SU-DHL-6 (cell line): ENCODE data around the gene TMIE.

Experiments
- H2AFZ ChIP-seq: fragments of 200-600 bp; sonication (generic); 2 replicates; pipeline ENCODE4 v1.6.1; 2014; ENCODE audit warnings: low read depth, mild to moderate bottlenecking, moderate library complexity, mixed read lengths, antibody characterized with exemption, low read length; ENCODE audit not compliant: severe bottlenecking
- H3F3A ChIP-seq: fragments of 200-600 bp; shearing (Covaris generic); 2 replicates; pipeline ENCODE4 v1.6.0; 2016; ENCODE audit warnings: antibody characterized with exemption, mild to moderate bottlenecking; ENCODE audit not compliant: insufficient read depth
- H3K27ac ChIP-seq: fragments of 200-600 bp; sonication (generic); 2 replicates; pipeline ENCODE4 v1.5.1; 2016; ENCODE audit warnings: low read depth, mild to moderate bottlenecking, low read length, moderate library complexity, mixed read lengths
- H3K27me3 ChIP-seq: fragments of 200-600 bp; sonication (generic), shearing (Covaris generic); 2 replicates; pipeline ENCODE4 v1.6.0; 2014; ENCODE audit warnings: mild to moderate bottlenecking, low read length
- H3K36me3 ChIP-seq: fragments of 200-600 bp; sonication (generic); 2 replicates; pipeline ENCODE4 v1.6.1; 2014; ENCODE audit warnings: mild to moderate bottlenecking, low read length, mixed read lengths
- H3K4me2 ChIP-seq: fragments of 300-600, 200-600 bp; shearing (Covaris generic), sonication (generic); 2 replicates; pipeline ENCODE4 v1.6.0; 2014; ENCODE audit warnings: low read length, low read depth, mild to moderate bottlenecking; ENCODE audit not compliant: poor library complexity, severe bottlenecking
- H3K4me3 ChIP-seq: fragments of 200-600 bp; sonication (generic); 2 replicates; pipeline ENCODE4 v1.5.1; 2014; ENCODE audit warnings: antibody characterized with exemption, low read length, mild to moderate bottlenecking, mixed read lengths; ENCODE audit not compliant: insufficient read depth, poor library complexity, severe bottlenecking
- H3K79me2 ChIP-seq: fragments of 200-600 bp; sonication (generic); 2 replicates; pipeline ENCODE4 v1.6.1; 2014; ENCODE audit warnings: mild to moderate bottlenecking, low read length, moderate library complexity; ENCODE audit not compliant: insufficient read depth
- H3K9ac ChIP-seq: fragments of 200-600 bp; sonication (generic); 2 replicates; pipeline ENCODE4 v1.7.0; 2014; ENCODE audit warnings: mild to moderate bottlenecking, low read length
- H3K9me2 ChIP-seq: fragments of 200-600 bp; sonication (generic); replicated peaks from 2 replicates; pipeline ENCODE4 v1.6.1; 2014; ENCODE audit warnings: low read length; ENCODE audit not compliant: insufficient read depth
- H3K9me3 ChIP-seq: fragments of 200-600 bp; sonication (generic); 2 replicates; pipeline ENCODE4 v1.6.1; 2014; ENCODE audit warnings: low read length, mixed read lengths; ENCODE audit not compliant: insufficient read depth
- H4K20me1 ChIP-seq: fragments of 200-600 bp; sonication (generic); 2 replicates; pipeline ENCODE4 v1.6.1; 2014; ENCODE audit warnings: low read depth, mild to moderate bottlenecking, antibody characterized with exemption, low read length, moderate library complexity, mixed read lengths
- CTCF ChIP-seq: fragments of 200-600 bp; sonication (generic); IDR thresholded peaks from one replicate; pipeline ENCODE4 v1.5.1; 2017; ENCODE audit warnings: antibody characterized with exemption, mild to moderate bottlenecking, low read length, moderate library complexity; ENCODE audit not compliant: insufficient read depth, poor library complexity, severe bottlenecking
- EZH2phosphoT487 ChIP-seq: fragments of 200-600 bp; sonication (generic), shearing (Covaris generic); conservative IDR thresholded peaks from 2 replicates; pipeline ENCODE4 v1.6.1; 2018; ENCODE audit warnings: mild to moderate bottlenecking, antibody characterized with exemption, low read length, moderate library complexity, mixed read lengths

The TMIE gene

GRCh38 chr3:46666453-46666845 is 34.7 kb upstream of the TMIE start:
- Histone ChIP-seq H2AFZ (no peak overlapping the region), H3K4me3 (no peak overlapping the region), H3F3A (no peaks in the 10 kb centered on the region), H4K20me1 (no peaks in the 10 kb centered on the region), H3K4me2 (no peak overlapping the region), H3K27me3 (no peaks in the 10 kb centered on the region), H3K9me2 (no peaks in the 10 kb centered on the region), H3K36me3 (no peaks in the 10 kb centered on the region), H3K79me2 (no peaks in the 10 kb centered on the region), H3K9me3 (no peaks in the 10 kb centered on the region), H3K9ac (no peak overlapping the region), H3K27ac (no peak overlapping the region)
- TF ChIP-seq EZH2phosphoT487: no peak
- no peak for TF ChIP-seq CTCF

- H3K36me3 ChIP-seq: no peaks in the 10 kb centered on the region
- H3F3A ChIP-seq: no peaks in the 10 kb centered on the region
- no peaks in the 10 kb centered on the region for H3K9me3 ChIP-seq
- no peak overlapping the region for H3K4me3 ChIP-seq
- no peaks in the 10 kb centered on the region for H3K27me3 ChIP-seq
- H3K4me2 ChIP-seq: no peak overlapping the region
- no peak overlapping the region for H3K27ac ChIP-seq
- H3K9ac ChIP-seq: no peak overlapping the region
- no peak overlapping the region for H2AFZ ChIP-seq
- H4K20me1 ChIP-seq: no peaks in the 10 kb centered on the region
- H3K79me2 ChIP-seq: no peaks in the 10 kb centered on the region
- no peaks in the 10 kb centered on the region for H3K9me2 ChIP-seq
- TF ChIP-seq CTCF (no peak), EZH2phosphoT487 (no peak)
Observed at GRCh38 chr3:46667061-46667621, 34.1 kb upstream of the TMIE start.

GRCh38 chr3:46667657-46668056 is 33.5 kb upstream of the TMIE start:
- H3K4me3 ChIP-seq: no peak overlapping the region
- TF ChIP-seq EZH2phosphoT487: no peak
- no peak for TF ChIP-seq CTCF
- H3K9me2 ChIP-seq: no peaks in the 10 kb centered on the region
- no peaks in the 10 kb centered on the region for H3K9me3 ChIP-seq
- H2AFZ ChIP-seq: no peak overlapping the region
- H3F3A ChIP-seq: no peaks in the 10 kb centered on the region
- H3K36me3 ChIP-seq: no peaks in the 10 kb centered on the region
- no peaks in the 10 kb centered on the region for H4K20me1 ChIP-seq
- H3K4me2 ChIP-seq: no peak overlapping the region
- H3K27ac ChIP-seq: no peak overlapping the region
- H3K79me2 ChIP-seq: no peaks in the 10 kb centered on the region
- H3K27me3 ChIP-seq: no peaks in the 10 kb centered on the region
- H3K9ac ChIP-seq: no peak overlapping the region
